Measurements from ENCODE around the gene NFASC.
A peak's percentile ranks its signal among the peaks of the same experiment; 100 is the strongest.

Gene NFASC

GRCh38 chr1:205062895-205063294 is 192.2 kb downstream of the NFASC start:
- no peak for DNase-seq (ENCODE audit: low read depth)
- H3K4me3 ChIP-seq (ENCODE audit: low read length), result no peak overlapping the region
- no peak for TF ChIP-seq CTCF (IDR thresholded peaks at IDR 0.05; ENCODE audit: insufficient read depth, low read depth, low read length, missing control alignments)

- no peak overlapping the region for H3K4me3 ChIP-seq (ENCODE audit: low read length)
- no peak for TF ChIP-seq CTCF (IDR thresholded peaks at IDR 0.05; ENCODE audit: insufficient read depth, low read depth, low read length, missing control alignments)
- DNase-seq (ENCODE audit: low read depth), result no peak
Observed at GRCh38 chr1:205064301-205064700, 193.6 kb downstream of the NFASC start.

- no peak for TF ChIP-seq CTCF (IDR thresholded peaks at IDR 0.05; ENCODE audit: insufficient read depth, low read depth, low read length, missing control alignments)
- H3K4me3 ChIP-seq (ENCODE audit: low read length), result no peak overlapping the region
- DNase-seq (ENCODE audit: low read depth), result no peak
Observed at GRCh38 chr1:205064741-205065316, 194.2 kb downstream of the NFASC start.

- no peak for TF ChIP-seq CTCF (IDR thresholded peaks at IDR 0.05; ENCODE audit: insufficient read depth, low read depth, low read length, missing control alignments)
- DNase-seq (ENCODE audit: low read depth), result no peak
- H3K4me3 ChIP-seq (ENCODE audit: low read length), result no peak overlapping the region
Observed at GRCh38 chr1:205065666-205066065, 195.0 kb downstream of the NFASC start.

GRCh38 chr1:205066141-205066818 is 195.6 kb downstream of the NFASC start:
- peak; percentile 38 for TF ChIP-seq CTCF (IDR thresholded peaks at IDR 0.05; ENCODE audit: insufficient read depth, low read depth, low read length, missing control alignments)
- no peak for DNase-seq (ENCODE audit: low read depth)
- no peak overlapping the region for H3K4me3 ChIP-seq (ENCODE audit: low read length)

- DNase-seq (ENCODE audit: low read depth), result no peak
- no peak overlapping the region for H3K4me3 ChIP-seq (ENCODE audit: low read length)
- TF ChIP-seq CTCF (IDR thresholded peaks at IDR 0.05; ENCODE audit: insufficient read depth, low read depth, low read length, missing control alignments), result no peak
Observed at GRCh38 chr1:205067031-205067430, 196.4 kb downstream of the NFASC start.

GRCh38 chr1:205068001-205068400 is 197.3 kb downstream of the NFASC start:
- no peak for DNase-seq (ENCODE audit: low read depth)
- no peak for TF ChIP-seq CTCF (IDR thresholded peaks at IDR 0.05; ENCODE audit: insufficient read depth, low read depth, low read length, missing control alignments)
- H3K4me3 ChIP-seq (ENCODE audit: low read length), result no peak overlapping the region

Data from epithelial cell of esophagus (primary cell).